Naive B cell (primary cell): ENCODE measurements around the gene TPSD1. TPM values are rescaled to one million over a fixed set of nuclear protein-coding genes. Genes with fewer than 3 reads are reported as not detected.
"Not testable (repeated sequence)": the region's sequence is repeated elsewhere in the genome, so short reads cannot be mapped to it uniquely, and the experiment has no call there.

Experiments
- ATAC-seq, 2 donors: fragments of 150-1000 bp; cut with Tn5 transposase; 2 replicates each; pipeline ENCODE4 v1.10.0; 2021; ENCODE audit warnings: low read depth in 2 of 2, mild to moderate bottlenecking in 2 of 2, moderate library complexity in 2 of 2
- DNase-seq: peaks from one replicate; pipeline ENCODE4 v3.0.0; 2022
- H3K27ac Mint-ChIP-seq, 6 donors: one replicate each; pipeline ENCODE4 v1.8.0; 2020 to 2022; ENCODE audit warnings: mild to moderate bottlenecking in 6 of 6, mixed read lengths in 6 of 6, moderate library complexity in 5 of 6, inconsistent platforms in 2 of 6
- H3K27me3 Mint-ChIP-seq, 3 donors: one replicate each; pipeline ENCODE4 v1.8.0; 2021 to 2022; ENCODE audit warnings: mixed read lengths in 3 of 3, mild to moderate bottlenecking in 1 of 3
- H3K36me3 Mint-ChIP-seq, 2 donors: one replicate each; pipeline ENCODE4 v1.8.0; 2020 to 2022; ENCODE audit warnings: mixed read lengths in 2 of 2, inconsistent platforms in 1 of 2, mild to moderate bottlenecking in 1 of 2
- H3K4me1 Mint-ChIP-seq, 3 donors: one replicate each; pipeline ENCODE4 v1.8.0; 2020 to 2022; ENCODE audit warnings: mixed read lengths in 3 of 3, inconsistent platforms in 1 of 3, mild to moderate bottlenecking in 1 of 3, moderate library complexity in 1 of 3
- H3K4me3 Mint-ChIP-seq, 8 donors: one replicate each; pipeline ENCODE4 v1.8.0; 2020 to 2022; ENCODE audit warnings: mild to moderate bottlenecking in 8 of 8, mixed read lengths in 8 of 8, moderate library complexity in 8 of 8, inconsistent platforms in 2 of 8
- H3K9me3 Mint-ChIP-seq, 7 donors: one replicate each; pipeline ENCODE4 v1.8.0; 2020 to 2022; ENCODE audit warnings: mixed read lengths in 7 of 7, mild to moderate bottlenecking in 5 of 7, inconsistent platforms in 2 of 7, moderate library complexity in 1 of 7
- polyA plus RNA-seq, 6 donors: library from polyadenylated mRNA; unstranded; fragments of 300-500 nt; fragmentation: Illumina TruSeq; gene quantifications; one replicate each; pipeline ENCODE4 v1.2.3, GENCODE V29; 2021; ENCODE audit warnings: low read depth in 6 of 6

The TPSD1 gene
- polyA plus RNA-seq = not detected

DNA sequence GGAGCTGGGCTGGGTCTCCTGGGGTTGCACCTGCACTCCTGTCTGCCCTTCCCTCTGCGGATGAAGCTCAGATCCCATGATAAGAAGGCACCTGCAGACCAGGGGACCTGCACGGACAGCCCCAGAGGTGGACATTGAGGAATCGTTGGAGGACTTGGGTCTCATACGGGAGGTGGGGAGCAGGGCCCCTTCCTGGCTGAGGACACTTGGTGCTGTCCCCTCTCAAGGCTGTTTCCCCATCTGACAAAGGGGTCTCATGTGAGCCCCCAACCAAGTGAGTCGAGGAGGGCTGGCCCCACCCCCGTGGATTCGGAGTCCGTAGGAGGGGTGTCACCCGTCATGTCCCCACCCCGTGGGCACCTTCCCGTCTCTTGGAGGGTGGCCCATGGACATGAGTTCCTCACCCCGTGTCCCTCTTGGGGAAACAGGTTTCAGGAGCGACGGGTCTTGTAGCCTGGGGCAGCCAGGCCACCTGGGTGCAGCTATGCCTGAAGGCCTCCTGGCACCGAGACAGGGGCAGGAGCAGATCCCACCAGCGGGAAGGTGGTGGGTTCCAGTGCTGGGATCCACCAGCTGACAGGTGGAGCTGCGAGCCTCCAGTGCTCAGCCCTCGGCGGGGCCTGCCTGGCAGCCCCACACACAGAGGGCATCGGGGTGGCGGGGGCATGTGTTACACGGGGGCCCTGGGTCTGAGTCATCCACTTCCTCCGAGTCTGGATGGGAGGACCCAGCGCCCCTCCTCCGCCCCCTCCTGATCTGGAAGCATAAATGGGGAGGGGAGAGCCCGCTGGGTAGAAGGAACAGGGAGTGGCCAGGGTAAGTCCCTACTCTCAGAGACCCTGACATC lies at the start of gene TPSD1:
TPSD1 (plus strand) TSS at position 794 of the 847 bp plus-strand sequence. CDS start 212 bp downstream, outside the sequence.
- H3K4me1 Mint-ChIP-seq, H3K36me3 Mint-ChIP-seq, H3K4me3 Mint-ChIP-seq, H3K27ac Mint-ChIP-seq, ATAC-seq, H3K9me3 Mint-ChIP-seq, DNase-seq: not testable (repeated sequence)
- H3K27me3 Mint-ChIP-seq = peaks cover 0 to 33% (median 13%) of the 10 kb centered on the region in 3 donors

GRCh38 chr16:1206326-1206725 lies 49.5 kb upstream of the TPSD1 start:
- ATAC-seq (no peak), DNase-seq (no peak)
- peaks cover 0 to 5% (median 0%) of the 10 kb centered on the region in 3 donors for H3K27me3 Mint-ChIP-seq
- no peaks in the 10 kb centered on the region for H3K4me1 Mint-ChIP-seq
- H3K36me3 Mint-ChIP-seq = no peaks in the 10 kb centered on the region
- no peak overlapping the region for H3K27ac Mint-ChIP-seq
- no peak overlapping the region for H3K4me3 Mint-ChIP-seq
- no peaks in the 10 kb centered on the region for H3K9me3 Mint-ChIP-seq

DNA sequence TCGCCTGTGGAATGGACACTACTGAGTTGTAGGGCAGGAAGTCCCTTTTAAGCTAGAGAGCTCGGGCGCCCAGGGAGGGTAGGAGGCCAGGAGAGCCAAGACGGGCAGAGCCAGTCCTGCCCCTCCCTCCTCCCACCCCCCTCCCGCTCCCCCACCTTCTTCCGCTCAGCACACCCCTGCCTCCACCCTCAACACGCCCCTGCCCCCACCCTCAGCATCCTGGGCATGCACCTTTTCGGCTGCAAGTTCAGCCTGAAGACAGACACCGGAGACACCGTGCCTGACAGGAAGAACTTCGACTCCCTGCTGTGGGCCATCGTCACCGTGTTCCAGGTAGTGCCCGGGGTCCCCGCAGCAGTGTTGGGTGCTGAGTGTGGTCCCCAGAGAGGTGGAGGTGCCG lies 49.1 kb upstream of the TPSD1 start:
- H3K4me3 Mint-ChIP-seq = no peak overlapping the region
- no peaks in the 10 kb centered on the region for H3K36me3 Mint-ChIP-seq
- ATAC-seq (no peak), DNase-seq (no peak)
- H3K9me3 Mint-ChIP-seq = no peaks in the 10 kb centered on the region
- H3K27me3 Mint-ChIP-seq = peaks cover 0 to 5% (median 0%) of the 10 kb centered on the region in 3 donors
- H3K4me1 Mint-ChIP-seq = no peaks in the 10 kb centered on the region
- H3K27ac Mint-ChIP-seq = no peak overlapping the region

DNA sequence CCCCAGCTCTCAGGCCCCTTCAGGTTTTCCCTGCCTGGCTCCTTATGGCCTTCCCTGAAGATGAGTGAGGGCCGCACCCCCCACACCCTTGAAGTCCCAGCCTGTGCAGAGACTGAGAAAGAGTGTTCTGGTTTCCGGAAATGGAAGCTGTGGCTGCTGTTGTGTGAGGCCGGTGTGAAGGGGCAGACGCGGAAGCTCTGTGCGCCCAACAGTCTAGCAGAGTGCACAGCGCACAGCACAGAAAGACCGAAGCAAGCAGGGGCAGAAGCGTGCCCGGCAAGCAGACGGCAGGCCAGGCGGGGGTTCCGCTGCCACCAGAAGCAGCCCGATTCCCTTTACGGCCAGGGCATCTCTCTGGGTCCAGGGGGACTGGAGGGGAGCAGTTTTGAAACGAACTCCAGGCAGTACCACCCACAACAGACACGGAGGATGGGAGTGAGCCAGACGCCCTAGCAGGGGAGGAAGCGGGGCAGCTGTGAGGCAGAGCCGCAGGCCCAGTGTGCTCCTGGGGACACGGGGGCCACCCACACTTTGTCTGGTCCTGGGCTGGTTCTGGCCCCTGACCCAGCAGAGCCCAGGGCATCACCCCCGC lies 47.5 kb upstream of the TPSD1 start:
- ATAC-seq (no peak), DNase-seq (no peak)
- Mint-ChIP-seq H3K9me3 (no peaks in the 10 kb centered on the region), H3K4me3 (no peak overlapping the region), H3K36me3 (no peaks in the 10 kb centered on the region), H3K4me1 (no peaks in the 10 kb centered on the region), H3K27me3 (peaks cover 0 to 5% (median 0%) of the 10 kb centered on the region in 3 donors), H3K27ac (peak overlapping the region in 1 of 6 donors; percentile 92)

GRCh38 chr16:1209081-1209480 lies 46.8 kb upstream of the TPSD1 start:
- peaks cover 0 to 5% (median 0%) of the 10 kb centered on the region in 3 donors for H3K27me3 Mint-ChIP-seq
- H3K4me1 Mint-ChIP-seq = no peaks in the 10 kb centered on the region
- no peaks in the 10 kb centered on the region for H3K36me3 Mint-ChIP-seq
- DNase-seq (no peak), ATAC-seq (no peak)
- H3K27ac Mint-ChIP-seq = no peak overlapping the region
- no peak overlapping the region for H3K4me3 Mint-ChIP-seq
- no peaks in the 10 kb centered on the region for H3K9me3 Mint-ChIP-seq

- no peak for DNase-seq
- ATAC-seq = no peak
- H3K9me3 Mint-ChIP-seq = no peaks in the 10 kb centered on the region
Observed at GRCh38 chr16:1210461-1210860, 45.4 kb upstream of the TPSD1 start.

GRCh38 chr16:1211451-1212268 lies 44.2 kb upstream of the TPSD1 start:
- Mint-ChIP-seq H3K36me3 (no peaks in the 10 kb centered on the region), H3K27me3 (peaks cover 0 to 9% (median 0%) of the 10 kb centered on the region in 3 donors), H3K4me1 (no peaks in the 10 kb centered on the region), H3K4me3 (no peak overlapping the region), H3K9me3 (no peaks in the 10 kb centered on the region), H3K27ac (no peak overlapping the region)
- ATAC-seq (no peak), DNase-seq (no peak)

More at GRCh38 chr16:1210461-1210860, 45.4 kb upstream of the TPSD1 start:
- no peaks in the 10 kb centered on the region for H3K4me1 Mint-ChIP-seq
- H3K27ac Mint-ChIP-seq = no peak overlapping the region
- peaks cover 0 to 5% (median 0%) of the 10 kb centered on the region in 3 donors for H3K27me3 Mint-ChIP-seq
- H3K36me3 Mint-ChIP-seq = no peaks in the 10 kb centered on the region
- no peak overlapping the region for H3K4me3 Mint-ChIP-seq

DNA sequence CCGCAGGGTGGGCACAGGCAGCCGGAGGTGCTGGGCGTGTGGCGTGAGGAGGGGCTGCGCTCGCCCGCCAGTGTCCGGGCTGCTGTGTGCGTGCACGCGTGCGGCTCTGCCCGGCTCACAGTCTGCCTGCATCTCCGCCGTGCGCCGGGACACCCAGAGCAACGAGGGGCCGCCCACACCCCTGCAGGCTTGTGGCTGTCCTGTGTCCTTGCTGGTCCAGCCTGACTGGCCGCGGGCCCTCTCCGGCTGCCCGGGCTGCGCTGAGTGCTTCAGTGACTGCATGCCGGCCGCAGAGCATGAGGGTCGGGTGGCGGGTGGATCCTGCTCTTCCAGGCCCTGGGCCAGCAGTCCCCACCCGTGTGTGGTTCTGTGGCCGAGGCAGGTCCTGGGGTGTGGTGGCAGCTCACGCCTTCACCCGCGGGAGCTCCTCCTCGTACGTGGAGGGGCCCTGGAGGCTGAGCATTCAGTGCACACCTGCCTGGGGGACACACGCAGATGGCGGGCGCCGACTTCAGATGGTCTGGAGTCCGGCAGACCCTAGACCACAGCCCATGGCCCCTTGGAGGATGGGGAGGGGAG lies 43.2 kb upstream of the TPSD1 start:
- H3K36me3 Mint-ChIP-seq = no peaks in the 10 kb centered on the region
- no peaks in the 10 kb centered on the region for H3K4me1 Mint-ChIP-seq
- no peak for ATAC-seq
- no peak overlapping the region for H3K4me3 Mint-ChIP-seq
- H3K9me3 Mint-ChIP-seq = no peaks in the 10 kb centered on the region
- no peak for DNase-seq
- no peak overlapping the region for H3K27ac Mint-ChIP-seq
- H3K27me3 Mint-ChIP-seq = peaks cover 0 to 9% (median 0%) of the 10 kb centered on the region in 3 donors

- no peaks in the 10 kb centered on the region for H3K36me3 Mint-ChIP-seq
- H3K4me1 Mint-ChIP-seq = no peaks in the 10 kb centered on the region
- no peaks in the 10 kb centered on the region for H3K9me3 Mint-ChIP-seq
- no peak overlapping the region for H3K4me3 Mint-ChIP-seq
- DNase-seq (no peak), ATAC-seq (no peak)
- peaks cover 0 to 5% (median 0%) of the 10 kb centered on the region in 3 donors for H3K27me3 Mint-ChIP-seq
- no peak overlapping the region for H3K27ac Mint-ChIP-seq
Observed at GRCh38 chr16:1213231-1213630, 42.6 kb upstream of the TPSD1 start.

DNA sequence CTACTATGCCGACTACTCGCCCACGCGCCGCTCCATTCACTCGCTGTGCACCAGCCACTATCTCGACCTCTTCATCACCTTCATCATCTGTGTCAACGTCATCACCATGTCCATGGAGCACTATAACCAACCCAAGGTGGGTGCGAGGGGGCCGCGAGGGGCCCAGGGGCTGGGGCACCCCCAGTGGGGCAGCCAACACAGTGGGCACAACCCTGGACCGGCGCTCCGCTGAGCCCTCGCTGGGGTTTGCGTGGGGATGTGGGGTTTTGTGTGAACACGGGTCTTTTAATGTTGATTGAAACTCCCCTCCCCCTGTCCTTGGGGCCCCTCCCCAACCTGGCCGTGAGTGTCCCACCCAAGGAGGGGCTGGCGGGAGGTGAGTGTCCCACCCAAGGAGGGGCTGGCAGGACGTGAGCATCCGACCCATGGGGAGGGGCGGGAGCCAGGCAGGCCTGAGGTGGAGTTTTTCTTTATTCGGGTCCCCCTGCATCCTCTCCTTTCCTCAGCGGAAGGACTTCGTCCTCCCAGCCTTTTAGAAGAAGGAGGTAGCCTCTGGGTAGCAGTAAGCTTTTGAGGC lies 42.0 kb upstream of the TPSD1 start:
- H3K9me3 Mint-ChIP-seq = no peaks in the 10 kb centered on the region
- no peak for DNase-seq
- H3K27ac Mint-ChIP-seq = no peak overlapping the region
- H3K4me3 Mint-ChIP-seq = no peak overlapping the region
- no peaks in the 10 kb centered on the region for H3K36me3 Mint-ChIP-seq
- no peaks in the 10 kb centered on the region for H3K4me1 Mint-ChIP-seq
- peaks cover 0 to 5% (median 0%) of the 10 kb centered on the region in 3 donors for H3K27me3 Mint-ChIP-seq
- ATAC-seq = no peak

DNA sequence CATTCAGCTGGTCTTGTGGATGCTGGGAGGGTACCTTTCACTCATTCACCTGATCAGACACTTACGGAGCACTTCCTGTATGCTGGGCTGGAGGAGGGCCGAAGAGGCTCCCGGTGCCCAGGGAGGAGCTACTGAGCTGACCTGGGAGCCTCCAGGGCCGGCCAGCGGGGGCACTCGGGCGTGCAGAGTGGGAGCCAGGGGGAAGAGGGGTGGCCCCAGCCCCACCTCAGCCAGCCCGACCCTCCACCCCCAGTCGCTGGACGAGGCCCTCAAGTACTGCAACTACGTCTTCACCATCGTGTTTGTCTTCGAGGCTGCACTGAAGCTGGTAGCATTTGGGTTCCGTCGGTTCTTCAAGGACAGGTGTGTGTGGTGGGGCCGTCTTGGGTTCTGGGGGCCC lies 41.1 kb upstream of the TPSD1 start:
- no peak overlapping the region for H3K27ac Mint-ChIP-seq
- no peaks in the 10 kb centered on the region for H3K9me3 Mint-ChIP-seq
- peaks cover 0 to 5% (median 0%) of the 10 kb centered on the region in 3 donors for H3K27me3 Mint-ChIP-seq
- no peaks in the 10 kb centered on the region for H3K4me1 Mint-ChIP-seq
- ATAC-seq (no peak), DNase-seq (no peak)
- peak overlapping the region in 1 of 8 donors; percentile 53 for H3K4me3 Mint-ChIP-seq
- no peaks in the 10 kb centered on the region for H3K36me3 Mint-ChIP-seq

DNA sequence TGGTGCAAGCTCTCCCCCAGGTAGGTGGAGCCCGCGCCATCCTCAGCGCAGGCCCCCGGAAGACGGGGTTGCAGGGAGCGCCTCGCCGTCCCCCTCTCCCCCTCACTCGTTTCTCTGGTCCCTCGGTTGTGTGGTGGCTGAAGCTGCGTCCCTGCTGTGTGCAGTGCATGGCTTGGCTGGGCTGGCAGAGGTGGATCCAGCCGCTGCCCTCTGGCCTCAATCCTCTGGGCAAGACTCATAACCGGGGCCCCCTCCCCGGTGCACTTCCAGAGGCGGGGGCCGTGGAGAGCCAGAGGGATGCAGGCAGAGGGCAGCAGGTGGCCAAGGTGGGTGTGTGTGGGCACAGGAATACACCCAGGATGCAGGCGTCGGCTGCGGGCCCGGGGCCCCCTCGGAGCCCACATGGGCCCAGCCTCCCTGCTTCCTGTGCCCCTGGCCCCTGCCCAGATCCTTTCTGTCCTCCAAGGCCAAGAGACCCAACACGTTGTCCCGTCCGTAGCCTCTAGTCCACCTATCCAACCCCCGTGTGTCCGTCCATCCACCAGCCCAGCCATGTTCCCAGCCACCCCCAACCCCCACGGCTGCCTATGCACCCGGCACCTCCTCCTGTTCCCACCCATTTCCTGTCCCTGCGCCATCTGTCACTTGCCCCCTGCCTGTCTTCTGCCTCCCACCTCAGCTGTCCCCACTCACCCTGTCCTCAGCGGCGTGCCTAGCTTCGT lies 40.1 kb upstream of the TPSD1 start:
- peaks cover 0 to 5% (median 0%) of the 10 kb centered on the region in 3 donors for H3K27me3 Mint-ChIP-seq
- ATAC-seq (no peak), DNase-seq (no peak)
- no peaks in the 10 kb centered on the region for H3K4me1 Mint-ChIP-seq
- H3K36me3 Mint-ChIP-seq = no peaks in the 10 kb centered on the region
- H3K9me3 Mint-ChIP-seq = no peaks in the 10 kb centered on the region
- no peak overlapping the region for H3K27ac Mint-ChIP-seq
- no peak overlapping the region for H3K4me3 Mint-ChIP-seq
